Prostate gland (tissue), 2 donors: ENCODE data around the gene UBL4A. TPM values are rescaled to one million over a fixed set of nuclear protein-coding genes. Genes with fewer than 3 reads are reported as not detected.

ENCODE experiments used
- DNase-seq: peaks from one replicate; pipeline ENCODE4 v3.0.0-alpha.2; 2019; ENCODE audit warnings: low spot score
- H3K27ac ChIP-seq, 2 donors: fragments of 200-600 bp; sonication (generic); 2 replicates each; pipeline ENCODE4 v1.5.1; 2017 to 2019
- H3K27me3 ChIP-seq: fragments of 200-600 bp; sonication (generic); replicated peaks from 2 replicates; pipeline ENCODE4 v1.5.1; 2019; ENCODE audit not compliant: insufficient read depth
- H3K36me3 ChIP-seq, 2 donors: fragments of 200-600 bp; sonication (generic); 1 replicate in 1 of 2; 2 replicates in 1 of 2; pipeline versions ENCODE4 v1.5.1 to v1.8.1; 2017 to 2019
- H3K4me1 ChIP-seq: fragments of 200-600 bp; sonication (generic); replicated peaks from 2 replicates; pipeline ENCODE4 v1.5.1; 2019
- H3K4me3 ChIP-seq, 2 donors: fragments of 200-600 bp; sonication (generic); 2 replicates each; pipeline ENCODE4 v1.5.1; 2017 to 2019
- H3K9me3 ChIP-seq: fragments of 200-600 bp; sonication (generic); 2 replicates; pipeline ENCODE4 v1.5.1; 2017
- POLR2A ChIP-seq: fragments of 450-650 bp; IDR thresholded peaks from one replicate; pipeline ENCODE4 v1.6.1; 2016; ENCODE audit warnings: antibody characterized with exemption, mild to moderate bottlenecking
- POLR2AphosphoS5 ChIP-seq: sonication (generic); formaldehyde crosslinking; IDR thresholded peaks from one replicate; pipeline ENCODE4 v1.6.1; 2017; ENCODE audit warnings: antibody characterized with exemption
- WGBS: methylation state at CpG from one replicate; pipeline ENCODE4 v1.1.5; 2018; 5-methylcytosine and 5-hydroxymethylcytosine counted together
- intact Hi-C: fragments of 100-400 bp; cut with DNase I; formaldehyde crosslinking; loops from one replicate; pipeline ENCODE4 v1.14.2; 2022
- total RNA-seq, 2 donors: library from RNA; depleted of rRNA; stranded (reverse); fragments of >200 nt; gene quantifications; one replicate each; pipeline ENCODE4 v1.1.0, GENCODE V29; 2016
- TF ChIP-seq, protein P1 (sequence below), 4 experiments: fragments of 200-600 bp in 2 of 4; fragments of 450-650 bp in 2 of 4; sonication (generic) in 2 of 4; IDR thresholded peaks; 1 replicate in 3 of 4; 2 replicates in 1 of 4; pipeline ENCODE4 v1.5.1; 2016 to 2019; ENCODE audit warnings: antibody characterized with exemption in 4 of 4, mild to moderate bottlenecking in 2 of 4, moderate library complexity in 2 of 4

The UBL4A gene
- total RNA-seq, 2 donors from 2014 or later, result 31.9 to 53.7 TPM

DNA sequence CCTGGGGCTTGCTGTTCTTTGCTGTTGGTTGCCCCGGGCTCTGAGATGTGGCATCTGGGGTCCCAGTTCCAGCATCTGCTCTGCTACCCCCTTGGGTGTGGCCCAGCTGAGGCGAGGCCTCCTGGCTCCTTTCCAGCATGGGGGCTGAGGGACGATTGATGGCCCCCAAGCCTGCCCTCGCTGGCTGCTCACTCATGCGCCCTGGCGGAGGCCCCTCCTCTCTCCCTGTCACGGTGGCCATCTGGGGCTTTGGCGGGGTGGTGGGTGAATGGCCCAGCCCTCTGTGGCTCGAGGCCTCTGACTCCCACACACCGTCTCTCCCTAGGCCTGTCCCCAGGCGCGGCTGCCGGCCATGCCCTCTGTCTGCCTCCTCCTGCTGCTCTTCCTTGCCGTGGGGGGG is 26.6 kb downstream of the UBL4A start:
- peaks cover 3% of the 10 kb centered on the region for H3K4me1 ChIP-seq
- DNase-seq, result no peak
- H3K4me3 ChIP-seq, result peak overlapping the region in 1 of 2 donors; percentile 53
- H3K36me3 ChIP-seq, result no peaks in the 10 kb centered on the region
- H3K27me3 ChIP-seq, result no peaks in the 10 kb centered on the region
- intact Hi-C loops, result no loop called here
- H3K27ac ChIP-seq, result no peak overlapping the region
- WGBS, result 47% methylated on average over 3 of the region's 14 CpGs
- no peaks in the 10 kb centered on the region for H3K9me3 ChIP-seq
- TF ChIP-seq, protein P1, sequence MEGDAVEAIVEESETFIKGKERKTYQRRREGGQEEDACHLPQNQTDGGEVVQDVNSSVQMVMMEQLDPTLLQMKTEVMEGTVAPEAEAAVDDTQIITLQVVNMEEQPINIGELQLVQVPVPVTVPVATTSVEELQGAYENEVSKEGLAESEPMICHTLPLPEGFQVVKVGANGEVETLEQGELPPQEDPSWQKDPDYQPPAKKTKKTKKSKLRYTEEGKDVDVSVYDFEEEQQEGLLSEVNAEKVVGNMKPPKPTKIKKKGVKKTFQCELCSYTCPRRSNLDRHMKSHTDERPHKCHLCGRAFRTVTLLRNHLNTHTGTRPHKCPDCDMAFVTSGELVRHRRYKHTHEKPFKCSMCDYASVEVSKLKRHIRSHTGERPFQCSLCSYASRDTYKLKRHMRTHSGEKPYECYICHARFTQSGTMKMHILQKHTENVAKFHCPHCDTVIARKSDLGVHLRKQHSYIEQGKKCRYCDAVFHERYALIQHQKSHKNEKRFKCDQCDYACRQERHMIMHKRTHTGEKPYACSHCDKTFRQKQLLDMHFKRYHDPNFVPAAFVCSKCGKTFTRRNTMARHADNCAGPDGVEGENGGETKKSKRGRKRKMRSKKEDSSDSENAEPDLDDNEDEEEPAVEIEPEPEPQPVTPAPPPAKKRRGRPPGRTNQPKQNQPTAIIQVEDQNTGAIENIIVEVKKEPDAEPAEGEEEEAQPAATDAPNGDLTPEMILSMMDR (IDR thresholded peaks at IDR 0.05), result no peak
- TF ChIP-seq POLR2A (no peak), POLR2AphosphoS5 (no peak)

DNA sequence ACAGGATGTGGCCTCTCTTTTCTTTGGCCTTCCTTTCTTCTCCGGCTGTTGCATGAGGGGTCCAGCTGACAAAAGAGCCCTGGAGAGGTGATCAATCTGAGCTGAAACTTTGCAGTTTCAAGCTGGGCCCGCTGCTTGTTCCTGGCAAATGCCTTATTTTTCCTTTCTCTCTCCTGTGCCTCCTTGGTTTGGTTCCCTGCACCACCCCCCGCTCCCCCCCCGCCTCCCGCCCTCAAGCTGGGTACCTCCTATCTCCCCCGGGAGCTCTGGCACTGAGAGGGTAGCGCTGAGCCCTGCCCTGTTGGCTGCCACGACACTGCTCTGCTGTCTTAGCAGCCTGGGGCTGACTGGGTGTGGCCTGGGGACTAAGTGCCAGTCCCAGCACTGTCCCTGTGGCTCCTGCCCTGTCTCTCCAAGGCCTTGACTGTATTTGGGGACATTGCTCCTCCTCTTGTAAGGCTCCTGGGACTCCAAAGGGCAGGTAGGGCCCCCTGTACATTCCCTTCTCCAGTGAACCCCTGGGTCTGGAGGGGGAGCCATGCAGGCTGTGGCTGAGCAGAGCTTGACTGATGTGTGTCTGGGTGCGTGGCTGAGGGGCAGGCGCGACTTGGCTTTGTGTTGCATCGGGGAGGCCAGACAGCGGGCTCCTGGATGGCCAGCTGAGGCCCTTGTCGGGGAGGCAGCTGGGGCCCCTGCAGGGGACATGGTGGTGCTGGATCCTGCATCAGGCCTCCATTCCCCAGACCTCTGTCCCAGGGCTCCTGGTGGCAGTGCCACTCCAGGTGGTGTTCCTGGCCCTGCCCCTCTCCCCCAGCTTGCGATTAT is 27.2 kb downstream of the UBL4A start:
- peak; percentile 30 for DNase-seq
- Histone ChIP-seq H3K4me3 (peak overlapping the region; percentile 52 to 53), H3K36me3 (no peaks in the 10 kb centered on the region), H3K9me3 (no peaks in the 10 kb centered on the region), H3K27me3 (no peaks in the 10 kb centered on the region), H3K4me1 (peaks cover 3% of the 10 kb centered on the region), H3K27ac (peak overlapping the region; percentile 73 to 77)
- intact Hi-C loops, result no loop called here
- 10% methylated on average over 10 of the region's 15 CpGs for WGBS
- no peak for TF ChIP-seq POLR2AphosphoS5
- TF ChIP-seq POLR2A, result peak; percentile 25
- TF ChIP-seq, protein P1 (IDR thresholded peaks at IDR 0.05), result no peak

DNA sequence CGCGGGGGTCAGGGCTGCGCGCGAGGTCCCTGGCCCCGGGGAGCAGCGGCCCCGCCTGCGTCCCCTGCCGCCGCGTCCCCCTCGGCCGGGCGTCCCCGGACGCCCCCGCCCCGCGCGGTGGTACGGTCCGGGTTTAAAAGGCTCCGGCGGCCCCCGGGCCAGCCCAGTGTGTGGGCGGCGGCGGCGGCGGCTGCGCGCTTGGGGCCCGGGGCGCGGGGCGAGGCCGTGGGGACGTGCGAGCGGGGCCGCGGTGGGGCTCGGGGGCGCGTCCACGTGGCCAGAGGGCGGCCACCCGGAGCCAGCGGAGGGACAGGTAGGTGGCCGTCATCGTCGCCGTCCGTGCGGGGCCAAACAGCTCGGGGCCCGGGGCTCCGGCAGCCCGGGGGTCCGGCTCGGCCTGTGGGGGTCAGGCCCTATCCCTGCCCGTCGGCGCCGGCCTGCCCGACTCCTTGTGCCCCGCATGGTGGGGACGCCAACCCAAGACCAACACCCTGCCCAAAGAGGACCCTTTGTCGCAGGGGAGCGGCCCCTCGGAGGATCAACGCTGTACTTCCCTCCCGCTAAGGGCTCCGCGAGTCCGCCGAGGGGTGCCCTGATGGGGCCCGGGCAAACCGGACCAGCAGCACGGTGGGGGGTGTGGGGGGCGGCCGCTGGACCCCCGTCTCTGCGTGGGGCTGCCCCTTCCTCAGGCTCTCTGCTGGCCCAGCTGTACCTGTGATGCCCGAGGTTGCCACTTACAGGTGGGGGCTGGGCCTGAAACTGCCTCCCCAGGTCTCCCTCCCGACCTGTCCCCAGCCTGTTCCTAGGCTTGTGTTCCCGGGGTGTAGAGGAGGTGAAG is 28.1 kb downstream of the UBL4A start, which contains the start of gene PLXNA3:
TSS of gene PLXNA3 (plus strand) at position 166 of the 838 bp plus-strand sequence. CDS start 1,903 bp downstream, outside the sequence.
- intact Hi-C loops, result no loop called here

DNA sequence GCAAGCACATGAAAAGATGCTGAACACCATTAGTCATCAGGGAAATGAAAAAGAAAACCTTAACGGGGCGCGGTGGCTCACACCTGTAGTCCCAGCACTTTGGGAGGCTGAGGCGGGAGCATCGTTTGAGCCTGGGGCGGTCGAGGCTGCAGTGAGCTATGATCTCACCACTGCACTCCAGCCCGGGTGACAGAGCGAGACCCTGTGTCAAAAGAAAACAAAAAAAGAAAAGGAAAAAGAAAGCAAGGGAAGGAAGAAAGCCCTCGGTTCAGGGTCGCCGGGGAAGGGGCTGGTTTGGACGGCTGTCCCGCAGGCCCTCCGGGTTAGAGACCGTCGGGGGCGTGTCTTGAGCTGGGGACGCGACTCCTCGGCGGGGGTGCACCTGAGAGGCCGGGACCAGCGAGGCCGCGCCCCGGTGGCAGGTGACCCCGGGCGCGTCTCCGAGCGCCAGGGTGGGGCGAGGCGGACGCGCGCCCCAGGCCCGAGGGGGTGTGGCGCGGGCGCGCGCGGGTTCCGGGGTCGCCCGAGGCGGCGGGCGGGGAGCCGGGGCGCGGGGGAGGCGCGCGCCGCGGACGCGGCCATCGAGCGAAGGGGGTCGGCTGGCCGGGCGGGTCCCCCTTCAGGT is 28.8 kb downstream of the UBL4A start:
- TF ChIP-seq, protein P1 (IDR thresholded peaks at IDR 0.05), result no peak
- no peak for TF ChIP-seq POLR2AphosphoS5
- TF ChIP-seq POLR2A, result no peak
- Histone ChIP-seq H3K4me3 (peak overlapping the region; percentile 52 to 53), H3K9me3 (no peaks in the 10 kb centered on the region), H3K4me1 (peaks cover 3% of the 10 kb centered on the region), H3K27ac (peak overlapping the region; percentile 73 to 77), H3K27me3 (no peaks in the 10 kb centered on the region), H3K36me3 (no peaks in the 10 kb centered on the region)
- no peak for DNase-seq
- intact Hi-C loops, result no loop called here
- 9% methylated on average over 22 of the region's 65 CpGs for WGBS

More for the DNA sequence above, 28.1 kb downstream of the UBL4A start, which contains the start of gene PLXNA3:
- WGBS, result 0% methylated on average over 4 of the region's 88 CpGs
- DNase-seq, result no peak
- peak; percentile 15 for TF ChIP-seq POLR2A
- TF ChIP-seq POLR2AphosphoS5, result no peak
- Histone ChIP-seq H3K27ac (peak within 1 kb of the TSS; percentile 73 to 77), H3K36me3 (no peaks in the 10 kb centered on the region), H3K4me3 (peak within 1 kb of the TSS; percentile 52 to 53), H3K4me1 (peaks cover 3% of the 10 kb centered on the region), H3K27me3 (no peaks in the 10 kb centered on the region), H3K9me3 (no peaks in the 10 kb centered on the region)

DNA sequence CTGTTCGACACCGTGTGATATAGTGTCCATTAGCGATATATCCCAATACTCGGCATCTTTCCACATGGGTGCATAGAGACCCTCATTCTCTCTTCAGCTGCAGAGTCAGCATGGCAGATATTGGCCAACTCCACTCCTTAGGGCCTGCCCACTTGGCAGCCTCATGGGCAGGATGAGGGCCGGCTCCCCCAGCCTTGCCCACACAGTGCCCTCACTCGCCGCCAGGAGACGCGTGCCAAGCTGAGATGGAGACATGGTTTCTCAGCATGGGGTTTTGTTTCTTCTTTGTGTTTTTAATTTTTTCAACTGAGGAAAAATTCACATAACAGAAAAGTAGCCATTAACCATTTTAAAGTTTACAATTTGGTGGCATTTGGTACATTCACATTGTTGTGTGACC is 33.6 kb downstream of the UBL4A start:
- Histone ChIP-seq H3K4me1 (no peaks in the 10 kb centered on the region), H3K9me3 (no peaks in the 10 kb centered on the region), H3K27ac (no peak overlapping the region), H3K36me3 (no peaks in the 10 kb centered on the region), H3K27me3 (no peaks in the 10 kb centered on the region), H3K4me3 (no peak overlapping the region)
- intact Hi-C loops, result no loop called here
- no peak for DNase-seq
- TF ChIP-seq POLR2A, result no peak
- TF ChIP-seq, protein P1 (IDR thresholded peaks at IDR 0.05), result no peak
- 81% methylated on average over 9 of the region's 9 CpGs for WGBS
